ENCODE data around the gene ASCL3.

- TF ChIP-seq EZH2 (IDR thresholded peaks at IDR 0.05; ENCODE audit: insufficient read depth, poor library complexity, severe bottlenecking) = no peak
- no peak for TF ChIP-seq EZH2phosphoT487 (IDR thresholded peaks at IDR 0.05; ENCODE audit: insufficient read depth, low read depth)
Measured at GRCh38 chr11:8983552-8983951, 40.7 kb upstream of the ASCL3 start.

Measured in GM23248 (cell line).